SK-N-SH (cell line): Measurements from ENCODE around the gene MARCHF11. TPM values are rescaled to one million over a fixed set of nuclear protein-coding genes. Genes with fewer than 3 reads are reported as not detected.
A peak's percentile ranks its signal among the peaks of the same experiment; 100 is the strongest.

ENCODE experiments used
- CTCF ChIA-PET: fragments of 300-600, 350-600 bp; formaldehyde crosslinking; extraction: SDS; loops from one replicate; lab custom pipeline; 2021; lab: Yijun Ruan, JAX
- POLR2A ChIA-PET: fragments of 350-600 bp; sonication (Branson Sonifier 250); formaldehyde crosslinking; extraction: SDS; loops from one replicate; lab custom pipeline; 2020; ENCODE audit warnings: antibody characterized with exemption, inconsistent platforms; lab: Yijun Ruan, JAX
- DNase-seq: peaks from one replicate; pipeline ENCODE4 v3.0.0; 2012
- H2AFZ ChIP-seq: fragments of 200-600 bp; sonication (generic); 2 replicates; pipeline ENCODE4 v1.8.1; 2016; ENCODE audit warnings: antibody characterized with exemption, mild to moderate bottlenecking, low read depth
- H3F3A ChIP-seq: fragments of 200-600 bp; sonication (generic); replicated peaks from 2 replicates; pipeline ENCODE3; 2016; ENCODE audit warnings: antibody characterized with exemption, mild to moderate bottlenecking; ENCODE audit not compliant: insufficient read depth
- H3K27ac ChIP-seq, 2 experiments: fragments of 200-500 bp in 1 of 2; fragments of 200-600 bp in 1 of 2; sonication (Bioruptor generic) in 1 of 2; sonication (generic), shearing (Covaris generic) in 1 of 2; 2 replicates each; pipeline versions ENCODE4 v1.5.1 to v1.6.1; 2014 to 2016; ENCODE audit warnings: low read depth in 2 of 2, inconsistent platforms in 1 of 2, low read length in 1 of 2, mild to moderate bottlenecking in 1 of 2, mixed read lengths in 1 of 2
- H3K27me3 ChIP-seq: fragments of 200-600 bp; sonication (generic), shearing (Covaris generic); 2 replicates; pipeline ENCODE4 v1.6.1; 2016; ENCODE audit warnings: mixed run types; ENCODE audit not compliant: insufficient read depth
- H3K36me3 ChIP-seq, 2 experiments: fragments of 200-500 bp in 1 of 2; fragments of 200-600 bp in 1 of 2; sonication (Bioruptor generic) in 1 of 2; sonication (generic) in 1 of 2; replicated peaks in 1 of 2; 2 replicates each; pipeline versions ENCODE3 to v1.5.1; 2014 to 2016; ENCODE audit warnings: low read length in 1 of 2, mild to moderate bottlenecking in 1 of 2; ENCODE audit not compliant: insufficient read depth in 2 of 2, control insufficient read depth in 1 of 2
- H3K4me1 ChIP-seq, 2 experiments: fragments of 200-500 bp in 1 of 2; fragments of 200-600 bp in 1 of 2; sonication (Bioruptor generic) in 1 of 2; sonication (generic), shearing (Covaris generic) in 1 of 2; 2 replicates each; pipeline versions ENCODE4 v1.5.1 to v1.6.1; 2014 to 2016; ENCODE audit warnings: low read depth in 1 of 2, low read length in 1 of 2, mixed run types in 1 of 2; ENCODE audit not compliant: insufficient read depth in 2 of 2, control insufficient read depth in 1 of 2
- H3K4me2 ChIP-seq: fragments of 200-600 bp; sonication (generic), shearing (Covaris generic); 2 replicates; pipeline ENCODE4 v1.6.1; 2017; ENCODE audit warnings: mixed run types
- H3K4me3 ChIP-seq, 2 experiments: fragments of 200-500 bp in 1 of 2; fragments of 200-600 bp in 1 of 2; sonication (Bioruptor generic) in 1 of 2; sonication (generic), shearing (Covaris generic) in 1 of 2; 2 replicates each; pipeline versions ENCODE4 v1.5.1 to v1.8.1; 2014 to 2016; ENCODE audit warnings: low read depth in 2 of 2, inconsistent platforms in 1 of 2, low read length in 1 of 2, mild to moderate bottlenecking in 1 of 2, mixed read lengths in 1 of 2, moderate library complexity in 1 of 2
- H3K79me2 ChIP-seq: fragments of 200-600 bp; sonication (generic); 2 replicates; pipeline ENCODE4 v1.8.1; 2017; ENCODE audit warnings: mild to moderate bottlenecking; ENCODE audit not compliant: insufficient read depth
- H3K9ac ChIP-seq: fragments of 200-600 bp; sonication (generic); 2 replicates; pipeline ENCODE4 v1.6.1; 2017; ENCODE audit warnings: mixed run types
- H3K9me2 ChIP-seq: fragments of 200-600 bp; sonication (generic); 2 replicates; pipeline ENCODE4 v1.6.1; 2017; ENCODE audit warnings: mixed run types
- H3K9me3 ChIP-seq: fragments of 200-600 bp; sonication (generic); 2 replicates; pipeline ENCODE4 v1.6.1; 2017; ENCODE audit warnings: mixed run types, mild to moderate bottlenecking, moderate library complexity
- H4K20me1 ChIP-seq: fragments of 200-600 bp; sonication (generic); 2 replicates; pipeline ENCODE4 v1.6.1; 2017; ENCODE audit warnings: mild to moderate bottlenecking, mixed run types; ENCODE audit not compliant: insufficient read depth
- CHD2 ChIP-seq: fragments of 150-350 bp; IDR thresholded peaks from 2 replicates; pipeline ENCODE4 v1.6.1; 2018; ENCODE audit warnings: low read length; ENCODE audit not compliant: partially characterized antibody
- CTCF ChIP-seq: fragments of 200-600 bp; sonication (generic); IDR thresholded peaks from 2 replicates; pipeline ENCODE4 v1.6.1; 2017; ENCODE audit warnings: antibody characterized with exemption, mild to moderate bottlenecking, moderate library complexity
- EZH2phosphoT487 ChIP-seq: fragments of 200-600 bp; sonication (generic); IDR thresholded peaks from 2 replicates; pipeline ENCODE4 v1.6.1; 2017; ENCODE audit warnings: low read depth, mixed run types, mild to moderate bottlenecking, antibody characterized with exemption, moderate library complexity, borderline replicate concordance
- GABPA ChIP-seq: IDR thresholded peaks from 2 replicates; pipeline ENCODE4 v1.4.0; 2012; ENCODE audit warnings: low read depth, mild to moderate bottlenecking
- GATA2 ChIP-seq: sonication (generic); formaldehyde crosslinking; IDR thresholded peaks from 2 replicates; pipeline ENCODE4 v1.5.0; 2020; ENCODE audit warnings: mild to moderate bottlenecking, missing genetic modification reagents
- IRF3 ChIP-seq: fragments of 150-350 bp; IDR thresholded peaks from 2 replicates; pipeline ENCODE4 v1.6.1; 2016; ENCODE audit warnings: mild to moderate bottlenecking, low read depth, low read length
- JUND ChIP-seq: IDR thresholded peaks from 2 replicates; pipeline ENCODE4 v1.4.0; 2012
- MEF2A ChIP-seq: IDR thresholded peaks from 2 replicates; pipeline ENCODE4 v1.4.0; 2012; ENCODE audit warnings: low read depth, borderline replicate concordance
- MXI1 ChIP-seq: IDR thresholded peaks from 2 replicates; pipeline ENCODE4 v1.6.1; 2012; ENCODE audit warnings: mild to moderate bottlenecking, low read depth, low read length, improper control_type of control experiment
- NFIC ChIP-seq: IDR thresholded peaks from 2 replicates; pipeline ENCODE4 v1.4.0; 2012; ENCODE audit warnings: borderline replicate concordance
- PBX3 ChIP-seq: IDR thresholded peaks from 2 replicates; pipeline ENCODE4; 2012
- RAD21 ChIP-seq: IDR thresholded peaks from 2 replicates; pipeline ENCODE4 v1.6.1; 2012; ENCODE audit warnings: mild to moderate bottlenecking, low read length
- REST ChIP-seq: IDR thresholded peaks from 2 replicates; pipeline ENCODE4 v1.6.1; 2012; ENCODE audit warnings: mild to moderate bottlenecking, low read depth, low read length, moderate library complexity
- RFX5 ChIP-seq: IDR thresholded peaks from 2 replicates; pipeline ENCODE4 v1.6.1; 2012; ENCODE audit warnings: mild to moderate bottlenecking, improper control_type of control experiment, low read length
- SIN3A ChIP-seq: IDR thresholded peaks from 2 replicates; pipeline ENCODE4 v1.6.1; 2012; ENCODE audit warnings: low read depth, mild to moderate bottlenecking, low read length, moderate library complexity, borderline replicate concordance
- SMC3 ChIP-seq: IDR thresholded peaks from 2 replicates; pipeline ENCODE4 v1.6.1; 2012; ENCODE audit warnings: low read depth, low read length, improper control_type of control experiment
- TCF12 ChIP-seq: IDR thresholded peaks from 2 replicates; pipeline ENCODE4 v1.4.0; 2012
- TEAD4 ChIP-seq: IDR thresholded peaks from 2 replicates; pipeline ENCODE4 v1.4.0; 2012; ENCODE audit warnings: mild to moderate bottlenecking, borderline replicate concordance; ENCODE audit not compliant: insufficient read depth
- USF1 ChIP-seq: IDR thresholded peaks from 2 replicates; pipeline ENCODE4 v1.4.0; 2012; ENCODE audit warnings: low read depth, borderline replicate concordance
- WGBS: methylation state at CpG from one replicate; pipeline ENCODE4 v1.1.6; 2017; ENCODE audit warnings: low lambda C conversion rate; 5-methylcytosine and 5-hydroxymethylcytosine counted together
- polyA plus RNA-seq, 3 experiments: library from polyadenylated mRNA; depleted of rRNA; stranded (reverse); fragments of >200 nt; gene quantifications; 2 replicates each; pipeline ENCODE4 v1.2.3, GENCODE V29; 2012

Gene MARCHF11
- polyA plus RNA-seq, 1 of the 3 experiments (the other 2 are of a cell fraction): 1.7 TPM

GRCh38 chr5:16090270-16090669, 89.3 kb downstream of the MARCHF11 start:
- TF ChIP-seq REST (no peak), NFIC (no peak), MEF2A (no peak), CHD2 (no peak), GATA2 (CRISPR knock-in tag) (no peak), JUND (no peak), RFX5 (no peak), GABPA (no peak), IRF3 (no peak), TEAD4 (no peak), SIN3A (no peak), EZH2phosphoT487 (no peak), CTCF (no peak), MXI1 (no peak), PBX3 (no peak), USF1 (no peak), SMC3 (no peak), RAD21 (no peak), TCF12 (no peak)
- TF ChIP-seq, all 33 proteins: peak for 0
- WGBS: 55% methylated on average over 6 of the region's 6 CpGs
- DNase-seq: no peak
- no peak overlapping the region for H2AFZ ChIP-seq
- H3K9me2 ChIP-seq: no peaks in the 10 kb centered on the region
- peak overlapping the region in 1 of 2 experiments; percentile 68; a peak in 2 of 4 replicates for H3K27ac ChIP-seq
- no peaks in the 10 kb centered on the region for H3K36me3 ChIP-seq
- CTCF ChIA-PET: interaction anchor here (1.2 kb wide), 1 partner anchor 366 kb away, joined by 3 read pairs; no protein-coding TSS in a partner anchor
- peaks cover 0 to 24% of the 10 kb centered on the region in 2 experiments; a peak in 2 of 4 replicates for H3K4me1 ChIP-seq
- H3K27me3 ChIP-seq: no peaks in the 10 kb centered on the region
- H3F3A ChIP-seq: no peaks in the 10 kb centered on the region
- H3K9me3 ChIP-seq: no peaks in the 10 kb centered on the region
- no peak overlapping the region for H3K4me2 ChIP-seq
- no peaks in the 10 kb centered on the region for H4K20me1 ChIP-seq
- no peaks in the 10 kb centered on the region for H3K79me2 ChIP-seq
- POLR2A ChIA-PET: no interaction called here
- H3K9ac ChIP-seq: no peak overlapping the region
- H3K4me3 ChIP-seq: no peak overlapping the region
